ENCODE measurements around the gene CIDEB. TPM values are rescaled to one million over a fixed set of nuclear protein-coding genes. Genes with fewer than 3 reads are reported as not detected.

Gene CIDEB
- total RNA-seq, 1 donor from 2014 or later, result 2.5 TPM

GRCh38 chr14:24313913-24314312 lies 6.1 kb upstream of the CIDEB start:
- DNase-seq (ENCODE audit: extremely low read depth, low read depth, low spot score), result no peak

- DNase-seq (ENCODE audit: extremely low read depth, low read depth, low spot score), result no peak
Observed at GRCh38 chr14:24312736-24313507, 5.1 kb upstream of the CIDEB start.

DNA sequence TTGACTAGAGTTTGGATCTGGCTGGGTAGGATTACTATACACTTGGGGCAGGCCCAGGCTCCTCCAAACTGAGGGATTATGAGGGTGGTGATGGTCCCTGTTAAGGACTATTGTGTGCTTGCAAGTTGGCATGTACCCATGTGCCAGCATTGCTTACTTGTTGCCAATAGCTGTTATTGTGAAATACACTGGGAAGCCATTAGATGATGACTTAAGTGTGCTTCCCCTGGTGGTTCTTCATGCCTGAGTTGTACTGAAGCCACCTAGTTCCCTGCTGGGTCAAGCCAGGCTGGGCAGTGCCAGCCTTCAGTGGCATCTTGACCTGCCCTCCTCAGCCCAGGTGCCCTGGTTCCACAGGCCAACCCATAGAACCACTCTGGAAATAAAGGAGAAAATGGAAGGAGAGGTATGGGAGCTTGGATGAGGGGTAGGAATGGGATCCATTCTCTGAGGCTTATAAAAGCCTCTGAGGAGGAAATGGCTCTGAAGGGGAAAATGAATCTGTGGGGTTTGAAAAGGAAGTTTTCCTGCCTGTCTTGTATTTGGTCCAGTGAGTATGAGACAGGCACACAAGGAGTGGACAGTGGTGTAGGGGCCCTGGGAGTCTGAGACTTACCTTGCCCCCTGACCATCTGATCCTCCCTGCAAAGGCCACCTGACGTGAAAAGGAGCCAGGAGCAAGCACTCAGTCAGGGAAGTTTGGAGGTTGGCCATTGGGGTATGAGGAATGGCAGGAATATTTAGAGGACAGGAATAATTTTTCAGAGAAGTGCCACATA lies 4.2 kb upstream of the CIDEB start:
- no peak for DNase-seq (ENCODE audit: extremely low read depth, low read depth, low spot score)

DNA sequence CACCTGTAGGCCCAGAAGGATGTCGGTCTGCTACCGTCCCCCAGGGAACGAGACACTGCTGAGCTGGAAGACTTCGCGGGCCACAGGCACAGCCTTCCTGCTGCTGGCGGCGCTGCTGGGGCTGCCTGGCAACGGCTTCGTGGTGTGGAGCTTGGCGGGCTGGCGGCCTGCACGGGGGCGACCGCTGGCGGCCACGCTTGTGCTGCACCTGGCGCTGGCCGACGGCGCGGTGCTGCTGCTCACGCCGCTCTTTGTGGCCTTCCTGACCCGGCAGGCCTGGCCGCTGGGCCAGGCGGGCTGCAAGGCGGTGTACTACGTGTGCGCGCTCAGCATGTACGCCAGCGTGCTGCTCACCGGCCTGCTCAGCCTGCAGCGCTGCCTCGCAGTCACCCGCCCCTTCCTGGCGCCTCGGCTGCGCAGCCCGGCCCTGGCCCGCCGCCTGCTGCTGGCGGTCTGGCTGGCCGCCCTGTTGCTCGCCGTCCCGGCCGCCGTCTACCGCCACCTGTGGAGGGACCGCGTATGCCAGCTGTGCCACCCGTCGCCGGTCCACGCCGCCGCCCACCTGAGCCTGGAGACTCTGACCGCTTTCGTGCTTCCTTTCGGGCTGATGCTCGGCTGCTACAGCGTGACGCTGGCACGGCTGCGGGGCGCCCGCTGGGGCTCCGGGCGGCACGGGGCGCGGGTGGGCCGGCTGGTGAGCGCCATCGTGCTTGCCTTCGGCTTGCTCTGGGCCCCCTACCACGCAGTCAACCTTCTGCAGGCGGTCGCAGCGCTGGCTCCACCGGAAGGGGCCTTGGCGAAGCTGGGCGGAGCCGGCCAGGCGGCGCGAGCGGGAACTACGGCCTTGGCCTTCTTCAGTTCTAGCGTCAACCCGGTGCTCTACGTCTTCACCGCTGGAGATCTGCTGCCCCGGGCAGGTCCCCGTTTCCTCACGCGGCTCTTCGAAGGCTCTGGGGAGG lies 3.1 kb upstream of the CIDEB start, which contains the start of gene LTB4R:
TSS of gene LTB4R (plus strand) at position 857 of the 959 bp plus-strand sequence. CDS start 4,150 bp downstream, outside the sequence.
- DNase-seq (ENCODE audit: extremely low read depth, low read depth, low spot score), result no peak

GRCh38 chr14:24310265-24310645 lies 2.5 kb upstream of the CIDEB start:
- no peak for DNase-seq (ENCODE audit: extremely low read depth, low read depth, low spot score)

GRCh38 chr14:24309538-24310264 lies 1.9 kb upstream of the CIDEB start, which contains the start of gene LTB4R2:
LTB4R2 (plus strand) TSS chr14:24310140; CDS start chr14:24310665, 525 bp downstream.
- no peak for DNase-seq (ENCODE audit: extremely low read depth, low read depth, low spot score)

- no peak for DNase-seq (ENCODE audit: extremely low read depth, low read depth, low spot score)
Observed at GRCh38 chr14:24308342-24309124, 756 bp upstream of the CIDEB start.

DNA sequence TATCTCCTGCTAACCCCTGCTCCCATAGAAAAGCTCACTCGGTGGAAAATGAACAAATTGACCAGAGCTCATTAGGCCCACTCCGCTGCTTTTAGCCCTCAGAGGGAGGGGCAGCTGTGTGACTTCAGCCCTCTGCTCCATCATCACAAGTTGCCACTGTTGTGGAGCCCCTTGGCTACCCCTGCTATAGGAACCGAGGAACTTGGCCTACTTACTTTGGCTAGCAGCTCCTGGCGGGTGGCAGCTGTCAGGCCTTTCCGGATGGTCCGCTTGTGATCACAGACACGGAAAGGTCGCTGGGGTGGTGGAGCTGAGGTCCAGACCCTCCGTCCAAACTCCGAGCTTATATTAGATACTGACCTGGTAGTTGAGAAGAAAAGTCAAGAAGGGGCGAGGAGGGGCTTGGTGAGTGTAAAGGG lies 612 bp downstream of the CIDEB start:
- no peak for DNase-seq (ENCODE audit: extremely low read depth, low read depth, low spot score)

DNA sequence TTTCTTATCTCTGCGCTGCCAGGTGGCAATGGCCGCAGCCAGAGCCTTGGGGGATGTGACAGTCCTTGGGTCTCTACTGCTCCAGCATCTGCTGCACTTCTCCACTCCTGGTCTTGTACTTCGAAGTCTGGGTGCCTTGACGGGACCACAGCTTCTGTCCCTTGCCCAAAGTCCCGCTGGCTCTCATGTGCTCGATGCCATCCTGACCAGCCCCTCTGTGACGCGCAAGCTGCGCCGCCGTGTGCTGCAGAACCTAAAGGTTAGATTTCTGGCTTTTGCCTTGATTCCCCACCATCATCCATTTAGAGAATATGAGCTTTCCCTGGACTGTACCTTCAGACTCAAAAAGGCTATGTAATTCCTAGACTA lies 3.8 kb downstream of the CIDEB start:
- DNase-seq (ENCODE audit: extremely low read depth, low read depth, low spot score), result no peak

- no peak for DNase-seq (ENCODE audit: extremely low read depth, low read depth, low spot score)
Observed at GRCh38 chr14:24300326-24300980, 7.3 kb downstream of the CIDEB start.

- no peak for DNase-seq (ENCODE audit: extremely low read depth, low read depth, low spot score)
Observed at GRCh38 chr14:24299255-24300191, 8.3 kb downstream of the CIDEB start, which contains the start of the genes DHRS1 and NOP9. DHRS1 (minus strand) TSS chr14:24299780; CDS start chr14:24299106, 674 bp downstream. NOP9 (plus strand) TSS chr14:24299850; CDS start chr14:24299955, 105 bp downstream.

GRCh38 chr14:24298892-24299254 lies 8.9 kb downstream of the CIDEB start:
- DNase-seq (ENCODE audit: extremely low read depth, low read depth, low spot score), result no peak

GRCh38 chr14:24297190-24297964 lies 10.4 kb downstream of the CIDEB start:
- DNase-seq (ENCODE audit: extremely low read depth, low read depth, low spot score), result no peak

- peak; percentile 87 for DNase-seq (ENCODE audit: extremely low read depth, low read depth, low spot score)
Observed at GRCh38 chr14:24296341-24297157, 11.2 kb downstream of the CIDEB start.

- DNase-seq (ENCODE audit: extremely low read depth, low read depth, low spot score), result no peak
Observed at GRCh38 chr14:24293525-24293924, 14.3 kb downstream of the CIDEB start.
